GM18520 (cell line): ENCODE measurements around the gene GNG8.

Experiments used
- ATAC-seq: cut with Tn5 transposase; IDR thresholded peaks from one replicate; pipeline ENCODE4 v1.9.1; 2021; ENCODE audit not compliant: unreplicated experiment

GNG8 gene

DNA sequence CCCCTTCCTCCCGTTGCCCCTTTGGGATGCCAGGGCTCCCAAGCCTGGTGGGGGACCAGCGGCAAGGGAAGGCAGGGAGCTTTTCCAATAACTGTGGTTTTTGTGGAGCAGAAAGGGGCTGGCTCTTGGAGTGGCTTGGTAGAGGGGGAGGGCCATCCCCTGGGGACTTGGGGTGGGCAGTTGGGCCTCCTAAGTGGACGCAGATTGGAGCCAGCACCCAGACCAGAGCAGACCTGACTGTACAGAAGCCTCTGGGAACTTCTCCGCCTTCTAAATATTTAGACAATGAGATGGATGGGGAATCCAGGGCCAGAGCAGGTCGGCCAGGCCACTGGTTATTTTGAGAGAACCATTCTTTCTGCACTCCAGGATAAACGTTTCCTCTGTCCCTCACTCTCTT is 15.3 kb downstream of the GNG8 start:
- no peak for ATAC-seq

- no peak for ATAC-seq
These were observed 15.7 kb downstream of the GNG8 start for GRCh38 chr19:46620267-46620666.

- peak; percentile 36 for ATAC-seq
These were observed 17.3 kb downstream of the GNG8 start for GRCh38 chr19:46618670-46619231.

DNA sequence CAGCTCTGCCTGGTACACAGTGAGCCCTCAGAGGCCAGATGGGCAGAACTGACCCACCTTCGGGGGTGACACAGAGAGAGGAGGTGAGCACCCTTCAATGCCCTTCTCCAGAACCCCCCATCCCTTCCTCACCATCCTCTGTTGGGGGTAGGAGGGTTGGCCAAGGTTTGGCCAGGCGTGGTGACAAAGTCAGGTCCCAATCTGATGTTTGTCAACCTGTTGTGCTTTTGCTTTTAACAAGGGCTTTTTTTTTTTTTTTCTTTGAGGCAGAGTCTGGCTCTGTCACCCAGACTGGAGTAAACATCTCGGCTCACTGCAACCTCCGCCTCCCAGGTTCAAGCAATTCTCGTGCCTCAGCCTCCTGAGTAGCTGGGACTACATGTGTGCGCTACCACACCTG is 18.4 kb downstream of the GNG8 start:
- no peak for ATAC-seq

DNA sequence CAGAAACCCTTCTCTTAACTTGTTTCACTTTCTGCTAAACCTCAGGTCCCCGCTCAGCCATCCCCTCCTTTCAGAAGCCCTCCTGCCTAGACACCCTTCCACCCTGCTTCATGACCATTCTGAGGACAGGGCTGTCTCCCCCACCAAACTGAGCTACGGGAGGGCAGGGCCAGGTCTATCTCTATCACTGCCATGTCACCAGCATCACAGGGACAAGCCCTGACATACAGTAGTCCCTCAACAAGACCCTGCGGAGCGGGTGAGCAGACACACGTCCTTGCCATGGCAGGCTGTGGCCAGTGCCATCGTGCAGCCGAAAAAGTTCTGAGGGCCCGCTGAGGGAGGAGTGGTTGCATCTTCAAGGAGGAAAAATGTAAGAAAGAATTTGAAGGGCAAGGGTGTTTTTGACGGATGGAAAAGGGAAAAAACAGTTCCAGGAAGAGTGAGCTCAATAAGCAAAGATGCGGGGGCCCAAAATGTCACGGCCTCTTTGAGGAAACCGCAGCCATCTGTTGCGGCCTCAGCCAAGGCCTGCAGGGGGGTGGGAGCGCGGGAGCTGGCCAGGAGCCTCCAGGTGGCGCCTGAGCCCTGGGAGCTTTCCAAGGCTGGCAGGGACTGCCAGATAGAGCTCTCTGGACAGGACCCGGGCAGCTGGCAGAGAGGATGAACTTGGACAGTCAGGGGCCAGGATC is 19.2 kb downstream of the GNG8 start:
- no peak for ATAC-seq

- ATAC-seq: no peak
These were observed 20.0 kb downstream of the GNG8 start for GRCh38 chr19:46615966-46616365.

DNA sequence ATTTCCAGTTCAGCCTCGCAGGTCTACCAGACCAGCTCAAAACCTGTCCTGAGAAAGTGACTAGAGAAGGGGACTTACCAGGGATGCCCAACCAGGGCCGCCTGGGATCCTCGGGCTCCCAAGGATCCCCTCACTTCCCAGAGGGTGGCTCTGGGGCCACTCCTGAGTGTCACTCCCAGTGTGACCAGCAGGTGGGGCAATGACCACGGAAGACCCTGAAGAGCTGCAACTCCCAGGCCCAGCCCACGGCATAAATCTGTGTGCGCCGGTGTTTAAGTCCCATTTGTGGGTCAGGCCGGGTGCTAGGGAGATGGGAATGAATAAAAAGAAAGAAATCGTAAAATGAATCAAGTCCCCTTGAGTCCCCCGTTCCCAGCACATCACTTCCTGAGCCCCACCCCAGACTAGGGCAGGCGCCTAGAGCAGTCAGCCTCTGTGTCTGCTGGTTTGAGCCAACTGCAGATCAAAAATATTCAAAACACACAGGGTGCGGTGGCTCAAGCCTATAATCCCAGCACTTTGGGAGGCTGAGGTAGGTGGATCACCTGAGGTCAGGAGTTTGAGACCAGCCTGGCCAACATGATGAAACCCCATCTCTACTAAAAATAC is 21.8 kb downstream of the GNG8 start:
- ATAC-seq: no peak

DNA sequence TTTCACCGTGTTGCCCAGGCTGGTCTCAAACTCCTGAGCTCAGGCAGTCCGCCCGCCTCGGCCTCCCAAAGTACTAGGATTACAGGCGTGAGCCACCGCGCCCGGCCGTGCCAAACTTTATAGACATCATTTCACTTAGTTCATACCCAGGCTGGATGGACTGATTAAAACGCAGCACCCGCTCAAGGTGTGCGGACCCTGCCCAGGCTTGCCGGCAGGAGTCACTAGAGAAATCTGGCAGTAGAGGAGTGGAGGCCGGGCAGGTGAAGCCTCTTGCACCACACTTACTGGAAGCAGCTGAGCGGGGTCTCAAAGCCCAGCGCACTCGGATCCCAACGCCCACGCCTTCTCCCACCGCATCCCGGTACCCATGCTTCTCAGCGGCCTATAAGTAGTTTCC is 22.5 kb downstream of the GNG8 start:
- no peak for ATAC-seq

DNA sequence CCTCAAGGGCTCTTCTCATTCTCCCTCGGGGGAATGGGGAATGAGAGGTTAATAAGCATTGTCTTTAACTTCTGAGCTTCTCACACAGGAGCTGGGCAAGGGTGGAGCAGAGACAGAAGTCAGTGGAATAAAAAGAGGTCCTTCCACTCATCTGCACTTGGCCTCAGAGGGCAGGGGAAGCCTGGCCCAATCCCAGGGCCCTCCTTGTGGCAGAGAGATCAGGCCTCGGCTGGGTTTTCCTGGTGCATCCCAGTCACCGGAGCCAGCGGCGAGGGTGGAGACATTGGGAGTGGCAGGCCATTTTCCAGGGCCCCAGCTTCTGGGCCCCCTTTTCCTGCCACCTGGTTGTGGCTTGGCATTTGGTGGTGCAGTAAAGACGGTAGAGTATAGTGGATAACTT is 24.2 kb downstream of the GNG8 start:
- ATAC-seq: no peak

DNA sequence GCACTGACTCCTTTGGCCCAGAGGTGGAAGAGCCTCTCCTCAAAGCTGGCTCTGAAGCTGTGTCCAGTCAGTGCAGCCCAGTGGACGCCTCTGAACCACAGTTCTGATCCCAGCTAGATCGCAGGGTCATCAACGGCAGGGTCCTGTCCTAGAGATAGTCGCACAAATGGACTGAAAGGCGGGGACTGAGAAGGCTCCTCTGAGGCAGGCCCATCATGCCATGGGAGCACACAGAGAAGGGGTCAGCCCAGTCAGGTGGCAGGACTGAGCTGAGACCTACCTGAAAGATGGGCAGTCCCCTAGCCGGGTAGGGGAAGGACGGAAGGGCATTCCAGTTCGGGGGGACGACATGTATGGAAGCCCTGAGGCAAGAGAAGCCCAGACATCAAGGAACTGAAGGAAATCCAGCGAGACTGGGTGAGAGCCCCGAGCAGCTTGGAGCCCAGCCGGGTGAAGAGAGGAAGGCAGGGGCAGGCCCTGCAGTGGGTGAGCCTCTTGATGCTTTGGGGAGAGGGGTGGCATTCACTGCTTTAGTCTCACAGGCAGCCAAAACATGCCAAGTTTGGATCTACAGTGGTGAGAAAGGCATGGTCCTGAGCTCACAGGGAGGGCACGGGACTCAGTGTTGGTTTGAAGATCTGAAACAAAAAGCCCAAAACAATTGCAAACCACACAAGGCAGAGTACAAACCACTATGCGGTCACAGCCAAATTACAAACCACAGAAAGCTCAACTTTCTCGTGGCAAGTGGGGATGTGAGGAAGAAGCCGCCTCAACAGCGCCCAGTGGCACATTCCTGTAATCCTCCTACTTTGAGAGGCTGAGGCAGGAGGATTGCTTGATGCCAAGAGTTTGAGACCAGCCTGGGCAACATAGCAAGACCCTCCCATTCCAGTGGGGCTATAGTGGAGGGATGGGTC is 24.9 kb downstream of the GNG8 start:
- no peak for ATAC-seq

DNA sequence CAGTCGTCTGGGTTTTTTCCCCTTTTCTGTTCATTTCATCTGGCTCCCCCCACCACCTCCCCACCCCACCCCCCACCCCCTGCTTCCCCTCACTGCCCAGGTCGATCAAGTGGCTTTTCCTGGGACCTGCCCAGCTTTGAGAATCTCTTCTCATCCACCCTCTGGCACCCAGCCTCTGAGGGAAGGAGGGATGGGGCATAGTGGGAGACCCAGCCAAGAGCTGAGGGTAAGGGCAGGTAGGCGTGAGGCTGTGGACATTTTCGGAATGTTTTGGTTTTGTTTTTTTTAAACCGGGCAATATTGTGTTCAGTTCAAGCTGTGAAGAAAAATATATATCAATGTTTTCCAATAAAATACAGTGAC is 25.6 kb downstream of the GNG8 start:
- ATAC-seq: no peak

DNA sequence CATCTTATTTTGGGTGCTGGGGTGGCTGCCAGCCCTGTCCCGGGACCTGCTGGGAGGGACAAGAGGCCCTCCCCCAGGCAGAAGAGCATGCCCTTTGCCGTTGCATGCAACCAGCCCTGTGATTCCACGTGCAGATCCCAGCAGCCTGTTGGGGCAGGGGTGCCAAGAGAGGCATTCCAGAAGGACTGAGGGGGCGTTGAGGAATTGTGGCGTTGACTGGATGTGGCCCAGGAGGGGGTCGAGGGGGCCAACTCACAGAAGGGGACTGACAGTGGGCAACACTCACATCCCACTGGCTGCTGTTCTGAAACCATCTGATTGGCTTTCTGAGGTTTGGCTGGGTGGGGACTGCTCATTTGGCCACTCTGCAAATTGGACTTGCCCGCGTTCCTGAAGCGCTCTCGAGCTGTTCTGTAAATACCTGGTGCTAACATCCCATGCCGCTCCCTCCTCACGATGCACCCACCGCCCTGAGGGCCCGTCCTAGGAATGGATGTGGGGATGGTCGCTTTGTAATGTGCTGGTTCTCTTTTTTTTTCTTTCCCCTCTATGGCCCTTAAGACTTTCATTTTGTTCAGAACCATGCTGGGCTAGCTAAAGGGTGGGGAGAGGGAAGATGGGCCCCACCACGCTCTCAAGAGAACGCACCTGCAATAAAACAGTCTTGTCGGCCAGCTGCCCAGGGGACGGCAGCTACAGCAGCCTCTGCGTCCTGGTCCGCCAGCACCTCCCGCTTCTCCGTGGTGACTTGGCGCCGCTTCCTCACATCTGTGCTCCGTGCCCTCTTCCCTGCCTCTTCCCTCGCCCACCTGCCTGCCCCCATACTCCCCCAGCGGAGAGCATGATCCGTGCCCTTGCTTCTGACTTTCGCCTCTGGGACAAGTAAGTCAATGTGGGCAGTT is 26.2 kb downstream of the GNG8 start:
- no peak for ATAC-seq

- ATAC-seq: no peak
These were observed 27.2 kb downstream of the GNG8 start for GRCh38 chr19:46608581-46609345.

DNA sequence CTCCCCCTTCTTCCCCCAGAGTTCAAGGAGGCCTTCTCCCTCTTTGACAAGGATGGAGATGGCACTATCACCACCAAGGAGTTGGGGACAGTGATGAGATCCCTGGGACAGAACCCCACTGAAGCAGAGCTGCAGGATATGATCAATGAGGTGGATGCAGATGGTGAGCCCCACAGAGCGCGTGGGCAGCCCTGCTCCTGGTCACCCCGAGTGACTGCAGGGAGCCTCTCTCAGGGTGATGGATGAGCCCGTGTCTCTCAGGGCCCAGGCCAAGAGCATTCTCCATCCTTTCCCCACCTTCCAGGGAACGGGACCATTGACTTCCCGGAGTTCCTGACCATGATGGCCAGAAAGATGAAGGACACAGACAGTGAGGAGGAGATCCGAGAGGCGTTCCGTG is 27.8 kb downstream of the GNG8 start:
- ATAC-seq: no peak

GRCh38 chr19:46607448-46607841 is 28.6 kb downstream of the GNG8 start:
- no peak for ATAC-seq

- no peak for ATAC-seq
These were observed 29.1 kb downstream of the GNG8 start for GRCh38 chr19:46606681-46607447.

DNA sequence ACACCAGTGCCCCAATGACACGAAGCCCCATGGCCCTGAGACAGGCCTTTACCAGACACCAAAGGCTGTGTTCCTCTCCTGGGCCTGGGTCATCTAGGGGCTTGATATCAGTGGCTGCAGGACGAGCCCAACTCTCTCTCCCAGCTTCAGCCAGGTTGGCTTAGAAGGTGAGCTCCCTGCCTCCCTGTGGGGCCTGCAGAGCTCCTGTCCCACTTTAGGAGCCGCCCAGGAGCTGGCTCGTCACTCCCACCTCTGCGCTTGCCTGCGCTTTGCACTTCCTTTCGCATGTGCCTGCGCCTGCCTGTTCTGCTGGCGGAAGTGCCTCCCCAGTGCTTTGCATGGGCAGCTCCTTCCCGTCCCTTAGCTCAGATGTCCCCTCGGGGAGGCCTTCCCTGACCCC is 30.0 kb downstream of the GNG8 start:
- ATAC-seq: no peak

GRCh38 chr19:46605356-46605821 is 30.6 kb downstream of the GNG8 start:
- ATAC-seq: no peak

DNA sequence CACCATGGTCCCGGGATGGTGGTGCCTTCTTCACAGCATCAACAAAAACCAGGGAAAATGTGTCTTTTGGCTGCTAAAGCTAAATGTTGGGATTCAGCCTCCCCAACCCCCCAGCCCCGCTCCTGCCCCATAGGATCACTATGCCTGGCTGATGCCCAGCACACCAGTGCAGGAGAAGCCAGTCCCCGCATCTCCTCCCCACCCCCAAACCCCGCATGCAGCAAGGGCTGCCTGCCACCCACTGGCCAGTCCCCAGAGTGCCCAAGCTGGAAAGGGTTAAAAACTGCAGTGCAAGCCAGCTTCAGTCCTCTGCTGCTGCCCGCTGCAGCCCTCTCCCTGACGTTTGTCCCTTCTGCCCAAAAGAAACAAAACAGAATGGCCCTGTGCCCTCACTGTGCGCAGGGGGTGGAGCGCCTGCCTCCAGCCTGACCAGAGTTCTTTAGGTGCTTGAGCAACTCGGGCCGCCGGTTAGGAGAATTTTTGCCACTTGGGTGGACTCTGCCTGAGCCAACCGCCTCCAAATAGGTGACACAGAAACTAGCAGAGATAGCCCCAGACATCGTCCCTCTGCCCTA is 31.1 kb downstream of the GNG8 start:
- ATAC-seq: no peak
